HG03378 (cell line): ENCODE data around the gene MTERF4.

Source experiments
- ATAC-seq: cut with Tn5 transposase; IDR thresholded peaks from one replicate; pipeline ENCODE4 v1.9.1; 2021; ENCODE audit warnings: mild to moderate bottlenecking, moderate library complexity; ENCODE audit not compliant: unreplicated experiment

The MTERF4 gene

GRCh38 chr2:241052677-241053360, 49.3 kb downstream of the MTERF4 start:
- no peak for ATAC-seq

- ATAC-seq = no peak
Measured at GRCh38 chr2:241051578-241052487, 50.3 kb downstream of the MTERF4 start.

GRCh38 chr2:241050624-241051577, 51.2 kb downstream of the MTERF4 start:
- no peak for ATAC-seq

GRCh38 chr2:241049739-241050623, 52.1 kb downstream of the MTERF4 start:
- ATAC-seq = no peak

GRCh38 chr2:241048949-241049343, 53.1 kb downstream of the MTERF4 start:
- no peak for ATAC-seq

- no peak for ATAC-seq
Measured at GRCh38 chr2:241048149-241048948, 53.7 kb downstream of the MTERF4 start.

- no peak for ATAC-seq
Measured at GRCh38 chr2:241047253-241048010, 54.7 kb downstream of the MTERF4 start.
